MM.1S (cell line): ENCODE data around the gene BCAR3.

ENCODE experiments used
- EZH2 ChIP-seq: fragments of 300-600 bp; sonication (generic); optimal IDR thresholded peaks from 2 replicates; pipeline ENCODE3; 2017; ENCODE audit warnings: low read depth, mild to moderate bottlenecking, antibody characterized with exemption, low read length, mixed read lengths
- EZH2phosphoT487 ChIP-seq: fragments of 300-600 bp; sonication (generic); IDR thresholded peaks from 2 replicates; pipeline ENCODE4 v1.6.1; 2018; ENCODE audit warnings: antibody characterized with exemption, low read length
- TF ChIP-seq, protein P1 (sequence below): fragments of 300-600 bp; sonication (generic); IDR thresholded peaks from 2 replicates; pipeline ENCODE4 v1.5.1; 2016; ENCODE audit warnings: antibody characterized with exemption, low read length, mixed read lengths

DNA sequence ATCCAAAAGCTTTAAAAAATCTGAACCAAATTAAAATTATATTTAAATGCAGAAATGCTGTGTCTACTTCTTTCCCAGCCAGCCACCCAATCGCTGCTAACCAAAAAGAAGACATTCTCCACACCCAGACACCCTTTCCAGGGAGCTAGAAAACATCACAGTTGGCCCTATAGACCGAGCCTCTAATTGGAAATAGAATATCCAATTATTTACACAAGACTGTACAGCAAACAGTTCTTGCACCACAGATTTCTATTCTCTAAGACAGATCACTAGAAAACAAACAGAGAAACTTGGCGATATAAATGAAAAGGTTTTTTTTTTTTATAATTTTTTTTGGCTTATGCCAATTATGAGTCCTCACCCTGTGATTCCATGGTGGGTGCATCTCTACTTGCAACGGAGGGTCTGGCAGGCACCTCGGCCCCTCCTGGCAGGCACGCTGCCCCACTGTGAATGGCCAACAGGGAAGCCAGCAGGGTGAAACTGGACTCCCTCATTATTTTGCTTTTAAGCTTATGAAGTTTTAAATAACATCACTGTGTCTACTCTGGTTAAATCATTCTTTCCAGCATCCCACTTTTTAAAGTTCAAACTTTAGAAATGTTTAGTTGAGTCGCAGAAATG is 29.2 kb downstream of the BCAR3 start:
- TF ChIP-seq, protein P1, sequence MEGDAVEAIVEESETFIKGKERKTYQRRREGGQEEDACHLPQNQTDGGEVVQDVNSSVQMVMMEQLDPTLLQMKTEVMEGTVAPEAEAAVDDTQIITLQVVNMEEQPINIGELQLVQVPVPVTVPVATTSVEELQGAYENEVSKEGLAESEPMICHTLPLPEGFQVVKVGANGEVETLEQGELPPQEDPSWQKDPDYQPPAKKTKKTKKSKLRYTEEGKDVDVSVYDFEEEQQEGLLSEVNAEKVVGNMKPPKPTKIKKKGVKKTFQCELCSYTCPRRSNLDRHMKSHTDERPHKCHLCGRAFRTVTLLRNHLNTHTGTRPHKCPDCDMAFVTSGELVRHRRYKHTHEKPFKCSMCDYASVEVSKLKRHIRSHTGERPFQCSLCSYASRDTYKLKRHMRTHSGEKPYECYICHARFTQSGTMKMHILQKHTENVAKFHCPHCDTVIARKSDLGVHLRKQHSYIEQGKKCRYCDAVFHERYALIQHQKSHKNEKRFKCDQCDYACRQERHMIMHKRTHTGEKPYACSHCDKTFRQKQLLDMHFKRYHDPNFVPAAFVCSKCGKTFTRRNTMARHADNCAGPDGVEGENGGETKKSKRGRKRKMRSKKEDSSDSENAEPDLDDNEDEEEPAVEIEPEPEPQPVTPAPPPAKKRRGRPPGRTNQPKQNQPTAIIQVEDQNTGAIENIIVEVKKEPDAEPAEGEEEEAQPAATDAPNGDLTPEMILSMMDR = no peak
- TF ChIP-seq EZH2 (no peak), EZH2phosphoT487 (no peak)
